Body of pancreas (tissue), 4 donors: Measurements from ENCODE around the gene NBAS. TPM values are rescaled to one million over a fixed set of nuclear protein-coding genes. Genes with fewer than 3 reads are reported as not detected.
"Not testable (repeated sequence)": the region's sequence is repeated elsewhere in the genome, so short reads cannot be mapped to it uniquely, and the experiment has no call there.

Experiments used
- ATAC-seq: fragments of 150-250 bp; one replicate; pipeline ENCODE4 v1.9.1; 2016
- DNase-seq, 4 donors: peaks; one replicate each; pipeline ENCODE4 v3.0.0-alpha.2; 2019
- H3K27ac ChIP-seq, 4 donors: fragments of 200-600 bp; sonication (generic); 1 replicate in 3 of 4; 2 replicates in 1 of 4; pipeline versions ENCODE4 v1.5.1 to v1.6.1; 2016 to 2019; ENCODE audit warnings: mild to moderate bottlenecking in 1 of 4, mixed read lengths in 1 of 4, moderate library complexity in 1 of 4
- H3K27me3 ChIP-seq, 2 donors: fragments of 200-600 bp; sonication (generic); one replicate each; pipeline ENCODE4 v1.6.0; 2016; ENCODE audit warnings: mild to moderate bottlenecking in 1 of 2
- H3K36me3 ChIP-seq, 2 donors: fragments of 200-600 bp; sonication (generic); replicated peaks in 1 of 2; 2 replicates each; pipeline ENCODE4 v1.5.1; 2016; ENCODE audit warnings: low read depth in 2 of 2; ENCODE audit not compliant: insufficient read depth in 1 of 2
- H3K4me1 ChIP-seq: fragments of 200-600 bp; sonication (generic); one replicate; pipeline ENCODE4 v1.6.0; 2016
- H3K4me3 ChIP-seq, 2 donors: fragments of 200-600 bp; sonication (generic); 1 replicate in 1 of 2; 2 replicates in 1 of 2; pipeline ENCODE4 v1.5.1; 2016 to 2019
- H3K9me3 ChIP-seq, 3 donors: fragments of 200-600 bp; sonication (generic); 1 replicate in 2 of 3; 2 replicates in 1 of 3; pipeline ENCODE4 v1.5.1; 2016
- CTCF ChIP-seq, 7 experiments: fragments of 450-650 bp in 4 of 7; fragments of 200-600 bp in 3 of 7; sonication (generic) in 3 of 7; IDR thresholded peaks; one replicate each; pipeline ENCODE4 v1.5.1; 2016 to 2019; ENCODE audit warnings: antibody characterized with exemption in 7 of 7
- POLR2A ChIP-seq, 3 donors: fragments of 450-650 bp; IDR thresholded peaks; one replicate each; pipeline ENCODE4 v1.6.1; 2016; ENCODE audit warnings: antibody characterized with exemption in 3 of 3, mild to moderate bottlenecking in 2 of 3
- WGBS, 2 donors: methylation state at CpG; one replicate each; pipeline ENCODE4 v1.1.5; 2017; 5-methylcytosine and 5-hydroxymethylcytosine counted together
- intact Hi-C: fragments of 100-400 bp; cut with DNase I; formaldehyde crosslinking; loops from one replicate; pipeline ENCODE4 v1.15.1; 2023
- total RNA-seq, 2 donors: library from RNA; depleted of rRNA; stranded (reverse); fragments of >200 nt; gene quantifications; one replicate each; pipeline ENCODE4 v1.1.0, GENCODE V29; 2016

The NBAS gene
- total RNA-seq, 2 donors from 2014 or later: 34.0 to 35.9 TPM

GRCh38 chr2:15253835-15254286 lies 307.3 kb downstream of the NBAS start:
- no peaks in the 10 kb centered on the region for H3K36me3 ChIP-seq
- intact Hi-C loops: no loop called here
- no peaks in the 10 kb centered on the region for H3K4me1 ChIP-seq
- no peaks in the 10 kb centered on the region for H3K9me3 ChIP-seq
- H3K27ac ChIP-seq: no peak overlapping the region
- no peaks in the 10 kb centered on the region for H3K27me3 ChIP-seq
- TF ChIP-seq POLR2A (IDR thresholded peaks at IDR 0.05): no peak
- no peak for TF ChIP-seq CTCF (IDR thresholded peaks at IDR 0.05)
- no peak for ATAC-seq
- H3K4me3 ChIP-seq: no peak overlapping the region
- WGBS, 2 donors: 74 to 83% methylated on average over 3 of the region's 3 CpGs
- no peak for DNase-seq

- Histone ChIP-seq H3K27ac (no peak overlapping the region), H3K4me1 (no peaks in the 10 kb centered on the region), H3K36me3 (no peaks in the 10 kb centered on the region), H3K27me3 (no peaks in the 10 kb centered on the region), H3K9me3 (no peaks in the 10 kb centered on the region), H3K4me3 (no peak overlapping the region)
- ATAC-seq (no peak), DNase-seq (no peak)
- intact Hi-C loops: no loop called here
- WGBS, 2 donors: 95 to 97% methylated on average over 2 of the region's 2 CpGs
- no peak for TF ChIP-seq POLR2A (IDR thresholded peaks at IDR 0.05)
- TF ChIP-seq CTCF (IDR thresholded peaks at IDR 0.05): no peak
Measured at GRCh38 chr2:15253247-15253646, 307.9 kb downstream of the NBAS start.

GRCh38 chr2:15251753-15252152 lies 309.4 kb downstream of the NBAS start:
- intact Hi-C loops: no loop called here
- DNase-seq (no peak), ATAC-seq (no peak)
- WGBS, 2 donors: 93 to 94% methylated on average over 2 to 3 of the region's 3 CpGs
- Histone ChIP-seq H3K36me3 (no peaks in the 10 kb centered on the region), H3K9me3 (no peaks in the 10 kb centered on the region), H3K4me1 (no peaks in the 10 kb centered on the region), H3K27ac (no peak overlapping the region), H3K4me3 (no peak overlapping the region), H3K27me3 (no peaks in the 10 kb centered on the region)
- TF ChIP-seq CTCF (IDR thresholded peaks at IDR 0.05) (no peak), POLR2A (IDR thresholded peaks at IDR 0.05) (no peak)

- H3K27me3 ChIP-seq, intact Hi-C loops, DNase-seq, H3K9me3 ChIP-seq, H3K4me1 ChIP-seq, H3K27ac ChIP-seq, H3K36me3 ChIP-seq, H3K4me3 ChIP-seq, ATAC-seq: not testable (repeated sequence)
- 97 to 99% methylated on average over 3 of the region's 3 CpGs for WGBS, 2 donors
Measured at GRCh38 chr2:15250946-15251345, 310.2 kb downstream of the NBAS start.

GRCh38 chr2:15246870-15247269 lies 314.3 kb downstream of the NBAS start:
- intact Hi-C loops: no loop called here
- Histone ChIP-seq H3K27me3 (no peaks in the 10 kb centered on the region), H3K9me3 (no peaks in the 10 kb centered on the region), H3K27ac (no peak overlapping the region), H3K36me3 (no peaks in the 10 kb centered on the region), H3K4me1 (no peaks in the 10 kb centered on the region), H3K4me3 (no peak overlapping the region)
- ATAC-seq (no peak), DNase-seq (no peak)
- 95 to 97% methylated on average over 5 of the region's 5 CpGs for WGBS, 2 donors
- TF ChIP-seq CTCF (IDR thresholded peaks at IDR 0.05) (no peak), POLR2A (IDR thresholded peaks at IDR 0.05) (no peak)
